AG09319 (cell line): ENCODE data around the gene SRP54.
"Not testable (repeated sequence)": the region's sequence is repeated elsewhere in the genome, so short reads cannot be mapped to it uniquely, and the experiment has no call there.

Source experiments
- DNase-seq: peaks from one replicate; pipeline ENCODE4 v3.0.0-alpha.2; 2010; ENCODE audit warnings: low read depth; ENCODE audit errors: extremely low read depth
- TF ChIP-seq, protein P1 (sequence below): IDR thresholded peaks from 2 replicates; pipeline ENCODE4 v1.5.1; 2011; ENCODE audit warnings: low read depth, mild to moderate bottlenecking, inconsistent platforms, low read length, moderate library complexity

SRP54 gene

GRCh38 chr14:34946699-34947098, 36.1 kb upstream of the SRP54 start:
- TF ChIP-seq, protein P1, sequence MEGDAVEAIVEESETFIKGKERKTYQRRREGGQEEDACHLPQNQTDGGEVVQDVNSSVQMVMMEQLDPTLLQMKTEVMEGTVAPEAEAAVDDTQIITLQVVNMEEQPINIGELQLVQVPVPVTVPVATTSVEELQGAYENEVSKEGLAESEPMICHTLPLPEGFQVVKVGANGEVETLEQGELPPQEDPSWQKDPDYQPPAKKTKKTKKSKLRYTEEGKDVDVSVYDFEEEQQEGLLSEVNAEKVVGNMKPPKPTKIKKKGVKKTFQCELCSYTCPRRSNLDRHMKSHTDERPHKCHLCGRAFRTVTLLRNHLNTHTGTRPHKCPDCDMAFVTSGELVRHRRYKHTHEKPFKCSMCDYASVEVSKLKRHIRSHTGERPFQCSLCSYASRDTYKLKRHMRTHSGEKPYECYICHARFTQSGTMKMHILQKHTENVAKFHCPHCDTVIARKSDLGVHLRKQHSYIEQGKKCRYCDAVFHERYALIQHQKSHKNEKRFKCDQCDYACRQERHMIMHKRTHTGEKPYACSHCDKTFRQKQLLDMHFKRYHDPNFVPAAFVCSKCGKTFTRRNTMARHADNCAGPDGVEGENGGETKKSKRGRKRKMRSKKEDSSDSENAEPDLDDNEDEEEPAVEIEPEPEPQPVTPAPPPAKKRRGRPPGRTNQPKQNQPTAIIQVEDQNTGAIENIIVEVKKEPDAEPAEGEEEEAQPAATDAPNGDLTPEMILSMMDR = no peak
- no peak for DNase-seq

DNA sequence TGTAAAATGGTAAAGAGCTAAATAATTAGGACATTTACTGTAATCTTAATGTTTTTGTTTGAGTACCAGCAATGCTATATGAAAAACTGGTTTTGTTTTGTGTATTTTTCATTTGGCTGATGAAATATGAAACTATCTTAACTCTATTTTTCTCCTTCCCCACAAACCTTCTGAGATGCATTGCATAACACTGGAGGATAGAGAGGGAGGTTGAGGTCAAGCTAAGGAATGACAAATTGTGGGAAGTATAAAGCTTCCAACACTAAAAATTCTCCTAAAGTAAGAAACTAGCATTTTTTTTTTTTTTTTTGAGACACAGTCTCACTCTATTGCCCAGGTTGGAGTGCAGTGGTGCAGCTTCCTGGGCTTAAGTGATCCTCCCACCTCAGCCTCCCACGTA, 31.5 kb upstream of the SRP54 start:
- TF ChIP-seq, protein P1 = no peak
- peak; percentile 25 for DNase-seq

GRCh38 chr14:34956931-34957330, 25.9 kb upstream of the SRP54 start:
- no peak for DNase-seq
- TF ChIP-seq, protein P1 = no peak

- DNase-seq = no peak
- TF ChIP-seq, protein P1 = no peak
Measured at GRCh38 chr14:34957771-34958286, 25.0 kb upstream of the SRP54 start.

DNA sequence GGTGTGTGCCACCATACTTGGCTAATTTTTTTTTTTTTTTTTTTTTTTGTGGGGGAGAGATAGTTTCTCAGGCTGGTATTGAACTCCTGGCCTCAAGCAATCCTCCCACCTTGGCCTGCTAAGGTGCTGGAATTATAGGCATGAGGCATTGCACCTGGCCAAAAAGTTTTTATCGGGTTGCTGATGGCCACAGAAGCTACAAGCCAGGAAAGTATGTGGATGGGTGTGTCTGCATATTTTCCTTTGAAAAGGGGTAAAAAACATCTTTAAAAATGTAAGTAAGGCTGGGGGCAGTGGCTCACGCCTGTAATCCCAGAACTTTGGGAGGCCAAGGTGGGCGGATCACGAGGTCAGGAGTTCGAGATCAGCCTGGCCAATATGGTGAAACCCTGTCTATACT, 20.7 kb upstream of the SRP54 start:
- DNase-seq = not testable (repeated sequence)

DNA sequence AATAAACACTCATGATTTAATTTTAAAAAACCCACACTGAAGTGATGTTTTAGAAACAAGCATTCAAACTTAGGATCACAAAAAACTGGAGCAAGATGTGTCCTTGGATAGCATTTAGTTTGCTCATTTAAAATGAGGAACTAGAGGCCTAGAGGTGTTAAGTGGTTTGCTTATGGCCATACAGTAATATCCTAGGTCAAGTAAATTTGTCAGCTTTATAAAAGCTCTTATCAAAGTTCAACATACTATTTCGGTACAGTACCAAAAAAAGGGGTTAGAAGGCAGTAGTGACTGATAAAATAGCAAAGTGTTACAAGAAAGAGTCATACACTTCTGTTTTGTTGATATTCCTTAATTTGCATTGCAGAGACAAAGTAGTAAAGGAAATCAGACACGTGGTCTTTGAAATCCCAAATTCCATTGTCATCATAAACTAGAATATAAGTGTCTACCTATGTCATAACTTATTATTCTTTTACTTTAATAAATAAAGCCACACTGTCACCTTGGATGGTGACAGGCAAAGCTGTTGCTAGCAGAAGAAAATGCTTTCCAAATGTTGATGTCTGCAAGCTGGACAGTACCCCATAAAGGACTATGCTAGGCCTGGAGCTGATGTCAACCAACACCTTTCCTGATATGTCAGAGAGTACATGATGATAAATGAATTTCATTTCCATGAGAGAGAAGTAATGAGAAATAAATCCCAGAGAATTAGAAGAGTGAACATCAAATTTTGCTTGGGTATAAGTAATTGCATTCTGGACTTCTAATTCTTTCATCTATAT, 17.6 kb upstream of the SRP54 start:
- no peak for DNase-seq
- TF ChIP-seq, protein P1 = no peak

DNA sequence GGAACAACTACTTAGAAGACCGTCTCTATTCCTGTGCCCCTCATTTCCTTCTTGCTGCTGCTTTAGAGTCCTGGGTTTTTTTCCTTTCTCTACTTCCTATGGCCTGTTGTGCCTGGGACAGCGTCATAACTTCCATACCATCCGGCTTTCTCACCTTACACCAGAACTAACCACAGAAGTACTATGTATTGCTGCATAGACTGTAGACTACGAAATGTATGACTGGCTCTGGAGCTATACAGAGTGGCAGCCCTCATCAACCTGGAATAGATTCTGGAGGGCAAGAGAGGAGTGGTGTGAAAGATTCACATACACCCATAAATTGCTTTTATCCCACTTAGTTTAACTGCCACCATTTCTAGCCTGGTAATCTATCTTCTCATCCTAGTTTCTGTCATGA, 16.9 kb upstream of the SRP54 start:
- no peak for DNase-seq
- TF ChIP-seq, protein P1 = no peak

GRCh38 chr14:34966413-34966812, 16.4 kb upstream of the SRP54 start:
- TF ChIP-seq, protein P1 = no peak
- DNase-seq = no peak
